Immature natural killer cell (primary cell): ENCODE results near the gene TMCO2. TPM values are rescaled to one million over a fixed set of nuclear protein-coding genes. Genes with fewer than 3 reads are reported as not detected.

Source experiments
- DNase-seq, 3 donors: peaks; one replicate each; pipeline ENCODE4 v3.0.0; 2022; ENCODE audit warnings: mixed read lengths in 1 of 3
- H3K27ac Mint-ChIP-seq, 6 donors: one replicate each; pipeline ENCODE4 v1.8.0; 2020; ENCODE audit warnings: mixed read lengths in 6 of 6, mild to moderate bottlenecking in 5 of 6, inconsistent platforms in 4 of 6, moderate library complexity in 3 of 6
- H3K27me3 Mint-ChIP-seq, 3 donors: one replicate each; pipeline ENCODE4 v1.8.0; 2020 to 2021; ENCODE audit warnings: low read depth in 3 of 3, mild to moderate bottlenecking in 3 of 3, mixed read lengths in 3 of 3, moderate library complexity in 3 of 3, inconsistent platforms in 1 of 3
- H3K36me3 Mint-ChIP-seq, 3 donors: one replicate each; pipeline ENCODE4 v1.8.0; 2020; ENCODE audit warnings: mixed read lengths in 3 of 3, inconsistent platforms in 2 of 3, mild to moderate bottlenecking in 2 of 3
- H3K4me1 Mint-ChIP-seq, 2 donors: one replicate each; pipeline ENCODE4 v1.8.0; 2020; ENCODE audit warnings: inconsistent platforms in 2 of 2, mild to moderate bottlenecking in 2 of 2, mixed read lengths in 2 of 2, moderate library complexity in 1 of 2
- H3K4me3 Mint-ChIP-seq, 5 donors: one replicate each; pipeline ENCODE4 v1.8.0; 2020; ENCODE audit warnings: mild to moderate bottlenecking in 5 of 5, mixed read lengths in 5 of 5, inconsistent platforms in 3 of 5, moderate library complexity in 3 of 5
- H3K9me3 Mint-ChIP-seq, 6 donors: one replicate each; pipeline ENCODE4 v1.8.0; 2020; ENCODE audit warnings: mild to moderate bottlenecking in 6 of 6, mixed read lengths in 6 of 6, inconsistent platforms in 4 of 6, moderate library complexity in 3 of 6
- polyA plus RNA-seq, 3 donors: library from polyadenylated mRNA; unstranded; fragments of 300-500 nt; fragmentation: Illumina TruSeq; gene quantifications; one replicate each; pipeline ENCODE4 v1.2.3, GENCODE V29; 2021

The TMCO2 gene
- polyA plus RNA-seq, 3 donors from 2014 or later, result not detected

DNA sequence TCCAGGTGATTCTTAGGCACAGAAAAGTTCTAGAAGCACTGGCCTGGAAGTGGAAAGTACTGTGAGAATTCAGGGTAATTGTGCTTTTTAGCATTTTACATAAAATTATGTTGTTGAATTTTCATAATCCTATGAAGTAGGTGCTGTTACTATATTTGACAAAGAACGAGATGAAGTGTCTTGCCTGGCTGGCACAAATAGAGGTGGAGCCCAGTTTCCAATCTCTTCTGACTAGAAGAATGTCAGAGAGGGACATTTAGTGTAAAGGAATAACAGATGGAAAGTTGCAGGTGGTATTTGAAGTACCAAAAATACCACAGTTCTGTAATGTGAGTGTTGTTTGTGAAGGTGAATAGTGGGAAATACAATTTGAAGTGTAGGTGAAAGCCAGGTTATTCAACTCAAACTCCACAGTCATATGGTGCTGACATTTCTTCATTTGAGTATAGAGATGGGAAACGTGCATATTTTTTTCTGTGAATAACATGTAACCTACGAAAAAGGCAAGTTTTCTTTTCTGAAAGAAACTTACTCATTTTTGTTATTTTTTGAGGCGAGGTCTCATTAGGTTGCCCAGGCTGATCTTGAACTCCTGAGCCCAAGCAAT is 3.5 kb upstream of the TMCO2 start:
- H3K4me1 Mint-ChIP-seq, result peaks cover 6 to 7% of the 10 kb centered on the region in 2 donors
- no peak overlapping the region for H3K4me3 Mint-ChIP-seq
- H3K36me3 Mint-ChIP-seq, result no peaks in the 10 kb centered on the region
- peak overlapping the region in 1 of 6 donors; percentile 30 for H3K27ac Mint-ChIP-seq
- H3K27me3 Mint-ChIP-seq, result peaks cover 0 to 2% (median 0%) of the 10 kb centered on the region in 3 donors
- H3K9me3 Mint-ChIP-seq, result no peaks in the 10 kb centered on the region
- no peak for DNase-seq

DNA sequence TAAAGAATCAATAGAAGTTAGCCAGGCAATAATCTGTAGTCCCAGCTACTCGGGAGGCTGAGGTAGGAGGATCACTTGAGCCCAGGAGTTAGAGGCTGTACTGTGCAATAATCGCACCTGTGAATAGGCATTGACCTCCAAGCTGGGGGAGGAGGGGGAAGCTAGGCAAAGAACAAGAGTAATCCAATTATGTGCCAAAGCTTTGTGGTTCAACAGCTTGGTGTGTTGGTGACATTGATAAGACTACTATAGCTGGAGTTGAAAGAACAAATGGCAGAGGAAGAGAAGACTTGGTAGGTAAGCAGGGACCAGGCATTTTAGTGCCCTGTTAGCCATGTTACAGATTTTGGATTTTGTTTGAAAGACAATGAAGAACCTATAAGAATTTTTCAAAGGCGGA is 2.1 kb upstream of the TMCO2 start:
- no peaks in the 10 kb centered on the region for H3K9me3 Mint-ChIP-seq
- H3K27me3 Mint-ChIP-seq, result peaks cover 0 to 2% (median 0%) of the 10 kb centered on the region in 3 donors
- H3K27ac Mint-ChIP-seq, result no peak overlapping the region
- H3K4me1 Mint-ChIP-seq, result peaks cover 6 to 10% of the 10 kb centered on the region in 2 donors
- no peaks in the 10 kb centered on the region for H3K36me3 Mint-ChIP-seq
- no peak overlapping the region for H3K4me3 Mint-ChIP-seq
- no peak for DNase-seq

DNA sequence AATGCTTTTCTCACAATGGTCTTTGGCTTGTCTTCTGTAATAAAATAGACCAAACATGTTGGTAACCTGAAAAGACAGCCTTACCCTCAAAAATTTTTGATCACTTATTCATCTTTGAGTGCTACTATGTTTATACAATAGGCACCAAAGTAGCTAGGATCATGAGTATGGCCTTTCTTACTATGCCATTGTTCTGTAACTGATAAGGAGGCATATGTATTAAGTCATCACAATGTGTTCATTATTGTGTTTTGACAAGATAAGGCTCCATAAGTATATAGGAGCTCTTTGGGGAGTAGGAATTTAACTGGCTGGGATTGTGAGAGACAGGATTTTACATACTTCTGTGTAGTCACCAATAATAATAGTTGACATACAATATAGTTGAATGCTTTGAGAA is 675 bp downstream of the TMCO2 start:
- no peak for DNase-seq
- Mint-ChIP-seq H3K27ac (no peak overlapping the region), H3K9me3 (no peaks in the 10 kb centered on the region), H3K4me1 (peaks cover 3 to 15% of the 10 kb centered on the region in 2 donors), H3K36me3 (no peaks in the 10 kb centered on the region), H3K4me3 (no peak overlapping the region), H3K27me3 (peaks cover 0 to 2% (median 0%) of the 10 kb centered on the region in 3 donors)

DNA sequence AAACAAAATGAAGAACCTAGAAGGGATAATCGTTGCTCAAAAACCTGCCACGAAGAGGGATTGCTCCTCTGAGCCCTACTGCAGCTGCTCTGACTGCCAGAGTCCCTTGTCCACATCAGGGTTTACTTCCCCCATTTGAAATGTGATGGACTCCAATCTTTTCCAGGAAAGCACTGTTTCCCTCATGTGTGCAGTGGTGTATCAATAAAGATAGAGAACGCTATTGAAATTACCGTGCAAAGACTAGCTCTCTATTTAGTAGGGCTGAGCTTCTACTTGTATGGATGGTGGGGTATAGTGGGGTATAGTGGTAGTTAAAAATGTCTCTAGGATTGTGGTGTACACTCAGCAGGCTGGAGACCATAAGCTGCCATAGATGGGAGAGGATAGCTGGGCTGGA is 3.7 kb downstream of the TMCO2 start:
- H3K4me3 Mint-ChIP-seq, result peak overlapping the region in 1 of 5 donors; percentile 33
- peaks cover 0 to 4% (median 0%) of the 10 kb centered on the region in 3 donors for H3K36me3 Mint-ChIP-seq
- no peaks in the 10 kb centered on the region for H3K9me3 Mint-ChIP-seq
- peak overlapping the region in 2 of 6 donors; percentile 43 to 53 for H3K27ac Mint-ChIP-seq
- peaks cover 13 to 28% of the 10 kb centered on the region in 2 donors for H3K4me1 Mint-ChIP-seq
- no peak for DNase-seq
- H3K27me3 Mint-ChIP-seq, result peaks cover 0 to 2% (median 0%) of the 10 kb centered on the region in 3 donors

DNA sequence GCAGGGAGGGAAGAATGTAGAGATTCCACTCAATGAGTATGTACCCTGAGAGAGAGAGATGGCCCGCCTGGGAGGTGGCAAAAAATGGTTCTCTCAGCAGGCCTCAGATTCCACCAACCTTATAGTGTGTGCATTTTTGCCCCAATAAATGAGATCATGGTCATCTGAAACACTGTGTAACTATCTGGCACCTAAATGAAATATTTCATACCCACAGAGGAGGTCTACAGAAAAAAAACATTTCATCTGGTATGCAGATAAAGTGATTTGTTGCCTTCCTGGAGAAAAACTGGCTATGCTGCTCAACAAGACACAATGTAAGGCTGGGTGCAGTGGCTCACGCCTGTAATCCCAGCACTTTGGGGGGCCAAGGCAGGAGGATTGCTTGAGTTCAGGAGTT is 4.9 kb downstream of the TMCO2 start:
- H3K27ac Mint-ChIP-seq, result no peak overlapping the region

DNA sequence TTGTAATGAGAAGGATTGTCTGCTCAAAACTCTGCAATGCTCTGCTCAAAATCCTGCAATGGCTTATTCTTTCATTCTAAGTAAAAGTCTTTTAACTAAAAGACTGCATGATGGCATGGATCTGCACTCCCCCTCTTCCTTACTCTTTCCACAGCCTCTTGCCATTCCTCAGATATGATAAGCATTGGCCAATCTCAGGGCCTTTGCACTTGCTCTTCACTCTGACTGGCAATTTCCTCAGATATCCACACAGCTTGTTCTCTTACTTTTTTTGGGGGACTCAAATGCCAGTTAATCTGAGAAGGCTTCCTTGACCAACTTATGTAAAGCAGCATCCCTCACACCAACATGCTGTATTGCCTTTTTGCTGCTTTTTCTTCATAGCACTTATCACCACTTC is 7.5 kb downstream of the TMCO2 start:
- DNase-seq, result no peak
- peaks cover 10 to 12% (median 11%) of the 10 kb centered on the region in 3 donors for H3K27me3 Mint-ChIP-seq
- peaks cover 0 to 5% (median 1%) of the 10 kb centered on the region in 3 donors for H3K36me3 Mint-ChIP-seq
- peaks cover 41 to 59% of the 10 kb centered on the region in 2 donors for H3K4me1 Mint-ChIP-seq
- no peaks in the 10 kb centered on the region for H3K9me3 Mint-ChIP-seq
- no peak overlapping the region for H3K27ac Mint-ChIP-seq
- no peak overlapping the region for H3K4me3 Mint-ChIP-seq

More for the DNA sequence above, 4.9 kb downstream of the TMCO2 start:
- Mint-ChIP-seq H3K4me3 (no peak overlapping the region), H3K4me1 (peaks cover 24 to 39% of the 10 kb centered on the region in 2 donors), H3K36me3 (peaks cover 0 to 4% (median 0%) of the 10 kb centered on the region in 3 donors), H3K27me3 (peaks cover 4 to 6% (median 6%) of the 10 kb centered on the region in 3 donors), H3K9me3 (no peaks in the 10 kb centered on the region)
- DNase-seq, result no peak

DNA sequence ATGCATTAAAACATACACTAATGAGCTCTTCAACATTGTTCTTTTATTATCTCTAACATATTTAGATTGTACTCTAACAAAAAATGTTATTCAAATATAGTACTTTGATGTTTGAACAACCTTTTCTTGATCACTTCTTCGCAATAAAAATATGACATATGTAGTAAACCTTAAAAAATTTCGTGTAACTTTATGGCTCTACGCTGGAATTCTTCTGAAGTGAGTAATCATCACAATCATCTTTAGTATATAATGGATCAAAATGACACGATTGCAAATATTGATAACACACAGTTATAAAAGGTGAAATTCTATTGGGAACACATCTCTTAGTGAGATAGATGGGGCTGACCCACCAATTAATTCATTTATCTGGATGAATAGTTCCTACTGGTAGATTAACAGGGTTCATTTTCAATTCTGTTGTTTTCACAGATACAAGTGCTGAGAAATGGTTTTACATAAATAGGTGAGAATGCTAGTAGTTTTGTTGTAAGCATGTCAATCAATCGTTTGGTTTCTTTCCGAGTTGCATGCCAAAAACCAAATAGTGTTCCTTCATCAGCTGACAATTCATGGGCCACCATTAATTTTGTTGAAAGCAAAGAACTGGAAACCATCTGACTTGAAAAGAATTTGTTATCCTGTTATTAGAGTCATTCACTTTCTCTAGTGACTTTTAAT is 8.8 kb downstream of the TMCO2 start:
- H3K27me3 Mint-ChIP-seq, result peaks cover 10 to 14% (median 11%) of the 10 kb centered on the region in 3 donors
- H3K9me3 Mint-ChIP-seq, result no peaks in the 10 kb centered on the region
- peak overlapping the region; percentile 92 to 99 (median 95) for H3K4me3 Mint-ChIP-seq
- no peak for DNase-seq
- H3K36me3 Mint-ChIP-seq, result peaks cover 7 to 14% (median 13%) of the 10 kb centered on the region in 3 donors
- H3K27ac Mint-ChIP-seq, result peak overlapping the region; percentile 98 to 100 (median 100)
- peaks cover 41 to 55% of the 10 kb centered on the region in 2 donors for H3K4me1 Mint-ChIP-seq

DNA sequence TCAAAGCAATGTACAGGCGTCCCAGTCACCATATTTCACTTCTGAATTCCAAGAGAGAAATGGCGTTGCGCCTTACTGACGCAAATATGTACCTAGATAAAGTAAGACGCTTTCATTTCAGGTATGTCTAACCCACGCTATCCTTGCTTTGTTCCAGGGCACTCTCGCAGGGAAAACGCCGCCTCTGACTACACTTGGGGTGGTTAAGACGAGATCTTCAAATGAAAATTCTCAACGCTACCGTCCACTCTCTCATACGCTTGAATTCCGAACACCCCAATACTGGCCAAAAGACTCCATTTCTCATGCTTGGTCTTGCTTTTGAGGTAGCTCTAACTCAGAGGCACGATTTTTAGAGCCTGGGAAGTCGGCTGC is 9.6 kb downstream of the TMCO2 start:
- Mint-ChIP-seq H3K36me3 (peaks cover 12 to 21% (median 16%) of the 10 kb centered on the region in 3 donors), H3K4me3 (peak overlapping the region; percentile 92 to 99 (median 95)), H3K9me3 (no peaks in the 10 kb centered on the region), H3K4me1 (peaks cover 41 to 56% of the 10 kb centered on the region in 2 donors), H3K27ac (peak overlapping the region; percentile 98 to 100 (median 100)), H3K27me3 (peaks cover 10 to 14% (median 11%) of the 10 kb centered on the region in 3 donors)
- DNase-seq, result no peak

DNA sequence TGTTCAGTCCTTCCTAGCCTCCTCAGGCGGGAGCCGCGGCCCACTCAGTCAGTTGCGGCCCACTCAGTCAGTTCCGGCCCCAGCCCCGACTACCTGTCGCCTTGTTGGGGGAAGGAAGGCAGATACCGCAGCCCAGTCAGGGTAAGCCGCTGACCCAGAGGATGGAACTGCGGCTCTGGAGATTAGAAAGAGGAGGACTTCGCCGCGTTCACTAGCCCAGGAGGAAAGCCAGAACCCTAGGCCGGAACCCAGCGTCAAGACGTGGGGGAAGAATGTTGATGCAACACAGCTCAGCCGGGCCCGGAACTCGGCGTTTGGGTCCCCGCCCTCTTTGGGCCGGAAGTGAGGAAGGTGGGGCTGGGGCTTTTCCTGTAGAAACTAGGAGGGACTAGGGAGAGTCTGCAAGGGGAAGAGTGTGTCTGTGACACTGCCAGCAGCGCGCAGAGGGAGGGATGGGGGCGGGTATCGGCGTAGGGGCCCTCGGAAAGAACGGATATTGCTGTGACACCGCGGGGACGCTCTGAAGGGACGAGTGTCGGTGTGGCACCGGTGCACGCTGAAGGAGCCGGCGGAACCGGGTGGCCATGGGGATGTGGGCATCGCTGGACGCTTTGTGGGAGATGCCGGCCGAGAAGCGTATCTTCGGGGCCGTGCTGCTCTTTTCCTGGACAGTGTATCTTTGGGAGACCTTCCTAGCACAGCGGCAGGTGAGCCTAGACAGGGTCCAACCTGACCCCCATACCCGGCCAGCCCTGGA is 10.1 kb downstream of the TMCO2 start, which contains the start of gene ZMPSTE24:
Gene ZMPSTE24 (plus strand): TSS at position 549 of the 757 bp plus-strand sequence. CDS start 36 bp downstream, at position 585.
- Mint-ChIP-seq H3K4me1 (peaks cover 44 to 62% of the 10 kb centered on the region in 2 donors), H3K9me3 (no peaks in the 10 kb centered on the region), H3K27ac (peak within 1 kb of the TSS; percentile 98 to 100 (median 100)), H3K27me3 (peaks cover 10 to 14% (median 11%) of the 10 kb centered on the region in 3 donors), H3K36me3 (peaks cover 12 to 26% (median 21%) of the 10 kb centered on the region in 3 donors), H3K4me3 (peak within 1 kb of the TSS; percentile 92 to 99 (median 95))
- DNase-seq, result peak; percentile 94 to 96 (median 96)

DNA sequence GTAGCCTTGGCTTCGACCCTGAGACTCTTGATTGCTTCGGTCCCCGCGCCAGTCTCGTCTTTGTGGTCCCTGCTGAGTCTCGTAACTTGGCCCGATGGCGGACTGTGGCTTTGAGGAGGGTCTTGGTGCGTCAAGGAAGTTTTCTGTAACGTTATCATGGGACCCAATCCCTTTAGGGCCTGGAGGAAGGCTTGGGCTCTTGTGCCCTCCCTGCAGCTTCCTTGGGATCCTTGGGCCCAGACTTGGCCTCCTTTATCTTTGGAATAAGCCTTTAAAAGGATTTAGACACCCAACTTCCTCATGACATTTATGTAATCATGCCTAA is 10.7 kb downstream of the TMCO2 start:
- no peak for DNase-seq
- Mint-ChIP-seq H3K4me1 (peaks cover 49 to 68% of the 10 kb centered on the region in 2 donors), H3K27me3 (peaks cover 10 to 14% (median 11%) of the 10 kb centered on the region in 3 donors)

DNA sequence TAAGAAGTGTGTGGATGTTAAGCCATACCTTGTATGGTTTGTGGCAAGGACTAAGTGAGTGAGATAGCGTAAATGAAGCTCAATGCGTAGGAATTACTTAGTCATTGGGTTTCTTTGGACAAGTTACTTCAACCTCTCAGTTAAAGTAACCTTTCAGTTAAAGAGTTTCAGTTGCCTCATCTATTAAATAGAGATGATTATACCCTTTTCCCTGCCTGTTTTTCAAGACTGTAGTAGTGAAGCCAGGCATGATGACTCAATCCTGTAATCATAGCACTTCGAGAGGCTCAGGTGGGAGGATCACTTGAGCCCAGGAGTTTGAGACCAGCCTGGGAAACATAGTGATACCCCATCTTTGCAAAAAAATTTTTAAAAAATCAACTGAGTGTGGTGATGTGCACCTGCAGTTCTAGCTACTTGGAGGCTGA is 16.6 kb downstream of the TMCO2 start:
- Mint-ChIP-seq H3K9me3 (no peaks in the 10 kb centered on the region), H3K4me1 (peaks cover 17 to 51% of the 10 kb centered on the region in 2 donors), H3K36me3 (peaks cover 22 to 41% (median 28%) of the 10 kb centered on the region in 3 donors), H3K27me3 (peaks cover 0 to 2% (median 0%) of the 10 kb centered on the region in 3 donors), H3K4me3 (no peak overlapping the region), H3K27ac (no peak overlapping the region)
- no peak for DNase-seq

More for the DNA sequence above, 10.7 kb downstream of the TMCO2 start:
- Mint-ChIP-seq H3K27ac (peak overlapping the region; percentile 98 to 100 (median 100)), H3K9me3 (no peaks in the 10 kb centered on the region), H3K4me3 (peak overlapping the region; percentile 92 to 99 (median 95)), H3K36me3 (peaks cover 12 to 30% (median 26%) of the 10 kb centered on the region in 3 donors)

DNA sequence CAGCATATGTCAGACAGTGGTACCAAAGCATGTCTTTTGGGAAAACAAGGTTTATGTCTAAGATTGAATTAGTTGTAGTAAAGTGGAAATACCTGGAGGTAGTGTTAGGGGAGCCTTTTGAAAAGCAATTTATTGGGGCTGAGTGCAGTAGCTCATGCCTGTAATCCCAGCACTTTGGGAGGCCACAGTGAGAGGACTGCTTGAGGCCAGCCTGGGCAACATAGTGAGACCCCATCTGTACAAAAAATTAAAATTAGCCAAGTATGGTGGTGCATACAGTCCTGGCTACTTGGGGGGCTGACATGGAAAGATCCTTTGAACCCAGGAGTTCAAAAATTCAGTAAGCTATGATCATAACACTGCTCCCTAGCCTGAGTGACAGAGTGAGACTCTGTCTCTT is 17.6 kb downstream of the TMCO2 start:
- H3K27ac Mint-ChIP-seq, result no peak overlapping the region
- H3K9me3 Mint-ChIP-seq, result no peaks in the 10 kb centered on the region

DNA sequence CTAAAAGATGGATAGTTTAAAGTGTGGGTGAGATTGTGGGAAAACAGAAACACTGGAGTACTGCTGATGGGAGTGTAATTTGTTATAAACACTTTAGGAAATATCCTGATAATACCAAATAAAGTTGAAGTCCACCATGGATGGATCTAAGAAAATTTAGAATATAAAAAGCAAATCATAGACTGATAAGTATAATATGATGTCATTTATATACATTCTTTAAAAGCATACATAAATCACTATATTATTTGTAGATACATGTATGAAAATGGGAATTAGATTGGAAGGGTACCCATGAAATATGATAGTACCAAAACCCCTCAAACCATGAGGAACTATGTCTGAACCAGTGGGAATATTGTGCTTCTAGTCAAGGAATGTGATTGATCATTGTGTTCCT is 18.2 kb downstream of the TMCO2 start:
- Mint-ChIP-seq H3K4me1 (peaks cover 9 to 36% of the 10 kb centered on the region in 2 donors), H3K36me3 (peaks cover 16 to 43% (median 30%) of the 10 kb centered on the region in 3 donors), H3K27me3 (peaks cover 0 to 2% (median 0%) of the 10 kb centered on the region in 3 donors), H3K27ac (no peak overlapping the region), H3K9me3 (no peaks in the 10 kb centered on the region), H3K4me3 (no peak overlapping the region)
- no peak for DNase-seq

More for the DNA sequence above, 17.6 kb downstream of the TMCO2 start:
- H3K4me1 Mint-ChIP-seq, result peaks cover 11 to 42% of the 10 kb centered on the region in 2 donors
- peaks cover 22 to 46% (median 32%) of the 10 kb centered on the region in 3 donors for H3K36me3 Mint-ChIP-seq
- no peak overlapping the region for H3K4me3 Mint-ChIP-seq
- peaks cover 0 to 2% (median 0%) of the 10 kb centered on the region in 3 donors for H3K27me3 Mint-ChIP-seq
- DNase-seq, result no peak
